ENCODE results near the gene ZNF316. TPM values are rescaled to one million over a fixed set of nuclear protein-coding genes. Genes with fewer than 3 reads are reported as not detected.

ZNF316 gene
- 32.7 and 34.6 TPM in 2 replicates for total RNA-seq
- long read RNA-seq, result 0 reads

DNA sequence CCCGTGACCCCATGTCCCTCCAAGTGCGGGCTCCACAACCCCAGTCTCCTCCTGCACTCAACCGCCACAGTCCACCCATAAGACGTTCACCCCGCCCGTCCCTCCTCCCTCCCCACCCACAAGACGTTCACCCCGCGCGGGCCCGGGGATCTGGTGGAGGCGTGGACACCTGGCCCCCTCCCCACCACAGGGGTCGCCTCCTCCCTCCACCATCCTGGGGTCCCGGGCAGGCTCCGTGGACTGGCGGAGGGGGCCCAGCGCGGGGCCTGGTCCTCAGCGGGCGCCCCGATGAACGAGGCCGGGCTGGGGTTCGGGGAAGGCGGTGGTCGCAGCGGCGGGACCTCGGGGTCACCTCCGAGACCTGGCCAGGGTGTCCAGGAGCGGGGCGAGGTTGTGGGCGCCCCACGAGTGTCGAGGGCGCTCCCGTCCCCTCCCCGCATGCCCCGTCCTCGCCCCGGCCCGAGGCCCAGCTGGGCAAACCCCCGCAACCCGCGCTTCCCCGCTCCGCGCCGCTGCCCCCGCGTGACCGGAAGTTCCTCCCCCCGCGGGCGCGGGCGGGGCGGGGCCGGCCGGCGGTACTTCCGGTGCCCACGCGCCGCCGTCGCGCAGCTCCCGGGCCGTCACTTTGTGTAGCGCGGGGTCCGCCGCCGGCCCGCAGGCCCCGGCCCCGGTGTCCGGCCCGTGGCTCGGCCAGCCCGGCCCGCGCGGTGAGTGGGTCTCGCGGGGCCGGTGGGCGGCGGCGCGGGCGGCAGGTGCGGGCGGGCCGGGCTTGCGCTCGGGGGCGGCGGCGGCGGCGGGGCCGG is at the start of gene ZNF316:
TSS of gene ZNF316 (plus strand) at position 578 of the 803 bp plus-strand sequence. CDS start 5,092 bp downstream, outside the sequence.
- H3K4me1 Mint-ChIP-seq (ENCODE audit: unreplicated experiment), result peaks cover 25% of the 10 kb centered on the region
- no peaks in the 10 kb centered on the region for H3K27me3 Mint-ChIP-seq (ENCODE audit: unreplicated experiment)
- no peak for DNase-seq (ENCODE audit: extremely low spot score, unreplicated experiment)
- H3K9me3 Mint-ChIP-seq (ENCODE audit: unreplicated experiment), result no peaks in the 10 kb centered on the region
- peaks cover 13% of the 10 kb centered on the region for H3K36me3 Mint-ChIP-seq (ENCODE audit: unreplicated experiment)
- H3K4me3 Mint-ChIP-seq (ENCODE audit: unreplicated experiment), result peak within 1 kb of the TSS; percentile 80
- TF ChIP-seq, protein P1, sequence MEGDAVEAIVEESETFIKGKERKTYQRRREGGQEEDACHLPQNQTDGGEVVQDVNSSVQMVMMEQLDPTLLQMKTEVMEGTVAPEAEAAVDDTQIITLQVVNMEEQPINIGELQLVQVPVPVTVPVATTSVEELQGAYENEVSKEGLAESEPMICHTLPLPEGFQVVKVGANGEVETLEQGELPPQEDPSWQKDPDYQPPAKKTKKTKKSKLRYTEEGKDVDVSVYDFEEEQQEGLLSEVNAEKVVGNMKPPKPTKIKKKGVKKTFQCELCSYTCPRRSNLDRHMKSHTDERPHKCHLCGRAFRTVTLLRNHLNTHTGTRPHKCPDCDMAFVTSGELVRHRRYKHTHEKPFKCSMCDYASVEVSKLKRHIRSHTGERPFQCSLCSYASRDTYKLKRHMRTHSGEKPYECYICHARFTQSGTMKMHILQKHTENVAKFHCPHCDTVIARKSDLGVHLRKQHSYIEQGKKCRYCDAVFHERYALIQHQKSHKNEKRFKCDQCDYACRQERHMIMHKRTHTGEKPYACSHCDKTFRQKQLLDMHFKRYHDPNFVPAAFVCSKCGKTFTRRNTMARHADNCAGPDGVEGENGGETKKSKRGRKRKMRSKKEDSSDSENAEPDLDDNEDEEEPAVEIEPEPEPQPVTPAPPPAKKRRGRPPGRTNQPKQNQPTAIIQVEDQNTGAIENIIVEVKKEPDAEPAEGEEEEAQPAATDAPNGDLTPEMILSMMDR (IDR thresholded peaks at IDR 0.05), result no peak
- peak within 1 kb of the TSS; percentile 66 for H3K27ac Mint-ChIP-seq (ENCODE audit: unreplicated experiment)

DNA sequence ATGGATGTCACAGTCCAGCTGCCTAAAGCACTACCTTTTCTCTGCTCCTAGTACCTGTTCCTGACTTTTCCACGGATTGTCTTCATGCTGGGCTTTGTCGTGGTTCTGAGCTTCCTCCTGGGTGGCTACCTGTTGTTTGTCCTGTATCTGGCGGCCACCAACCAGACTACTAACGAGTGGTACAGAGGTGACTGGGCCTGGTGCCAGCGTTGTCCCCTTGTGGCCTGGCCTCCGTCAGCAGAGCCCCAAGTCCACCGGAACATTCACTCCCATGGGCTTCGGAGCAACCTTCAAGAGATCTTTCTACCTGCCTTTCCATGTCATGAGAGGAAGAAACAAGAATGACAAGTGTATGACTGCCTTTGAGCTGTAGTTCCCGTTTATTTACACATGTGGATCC is 48.6 kb upstream of the ZNF316 start:
- peaks cover 33% of the 10 kb centered on the region for H3K36me3 Mint-ChIP-seq (ENCODE audit: unreplicated experiment)
- H3K9me3 Mint-ChIP-seq (ENCODE audit: unreplicated experiment), result no peaks in the 10 kb centered on the region
- DNase-seq (ENCODE audit: extremely low spot score, unreplicated experiment), result no peak
- no peaks in the 10 kb centered on the region for H3K27me3 Mint-ChIP-seq (ENCODE audit: unreplicated experiment)
- H3K4me1 Mint-ChIP-seq (ENCODE audit: unreplicated experiment), result peaks cover 15% of the 10 kb centered on the region
- peak overlapping the region; percentile 33 for H3K4me3 Mint-ChIP-seq (ENCODE audit: unreplicated experiment)
- peak overlapping the region; percentile 25 for H3K27ac Mint-ChIP-seq (ENCODE audit: unreplicated experiment)
- TF ChIP-seq, protein P1 (IDR thresholded peaks at IDR 0.05), result no peak

DNA sequence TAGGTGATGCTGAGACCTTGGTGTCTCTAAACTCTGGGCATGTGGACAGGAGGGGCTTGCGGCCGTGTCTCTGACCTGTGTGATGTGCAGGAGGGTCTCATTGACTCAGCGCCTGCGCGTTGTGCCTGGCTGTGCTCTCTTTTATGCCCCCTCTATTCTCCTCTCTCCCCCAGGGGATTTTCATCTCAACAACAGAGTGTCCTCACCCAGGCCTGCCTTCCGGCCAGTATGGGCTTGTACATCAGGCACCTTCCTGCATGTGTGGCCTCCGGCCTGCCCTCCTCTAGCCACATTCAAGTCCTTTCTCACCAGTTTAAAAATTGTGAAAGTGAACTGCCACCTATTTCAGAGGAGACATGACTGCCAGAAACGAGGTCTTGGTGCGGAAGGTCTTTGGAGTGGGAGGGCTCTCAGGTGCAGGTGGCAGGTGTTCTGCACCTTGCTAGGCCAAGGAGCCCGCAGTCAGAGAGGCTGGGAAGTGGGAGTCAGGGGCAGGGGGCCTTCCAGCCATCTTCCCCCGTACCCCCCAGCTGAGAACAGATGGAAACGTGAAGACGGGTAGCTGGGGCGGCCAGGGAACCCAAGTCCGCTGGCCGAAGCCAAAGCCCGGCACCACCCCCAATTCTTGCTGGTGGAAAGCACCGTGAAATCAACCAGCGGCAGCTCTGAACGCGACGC is 47.8 kb upstream of the ZNF316 start:
- no peak for DNase-seq (ENCODE audit: extremely low spot score, unreplicated experiment)
- Mint-ChIP-seq H3K4me1 (ENCODE audit: unreplicated experiment) (peaks cover 15% of the 10 kb centered on the region), H3K9me3 (ENCODE audit: unreplicated experiment) (no peaks in the 10 kb centered on the region), H3K4me3 (ENCODE audit: unreplicated experiment) (peak overlapping the region; percentile 68), H3K27me3 (ENCODE audit: unreplicated experiment) (no peaks in the 10 kb centered on the region), H3K36me3 (ENCODE audit: unreplicated experiment) (peaks cover 35% of the 10 kb centered on the region), H3K27ac (ENCODE audit: unreplicated experiment) (peak overlapping the region; percentile 47)
- TF ChIP-seq, protein P1 (IDR thresholded peaks at IDR 0.05), result no peak

DNA sequence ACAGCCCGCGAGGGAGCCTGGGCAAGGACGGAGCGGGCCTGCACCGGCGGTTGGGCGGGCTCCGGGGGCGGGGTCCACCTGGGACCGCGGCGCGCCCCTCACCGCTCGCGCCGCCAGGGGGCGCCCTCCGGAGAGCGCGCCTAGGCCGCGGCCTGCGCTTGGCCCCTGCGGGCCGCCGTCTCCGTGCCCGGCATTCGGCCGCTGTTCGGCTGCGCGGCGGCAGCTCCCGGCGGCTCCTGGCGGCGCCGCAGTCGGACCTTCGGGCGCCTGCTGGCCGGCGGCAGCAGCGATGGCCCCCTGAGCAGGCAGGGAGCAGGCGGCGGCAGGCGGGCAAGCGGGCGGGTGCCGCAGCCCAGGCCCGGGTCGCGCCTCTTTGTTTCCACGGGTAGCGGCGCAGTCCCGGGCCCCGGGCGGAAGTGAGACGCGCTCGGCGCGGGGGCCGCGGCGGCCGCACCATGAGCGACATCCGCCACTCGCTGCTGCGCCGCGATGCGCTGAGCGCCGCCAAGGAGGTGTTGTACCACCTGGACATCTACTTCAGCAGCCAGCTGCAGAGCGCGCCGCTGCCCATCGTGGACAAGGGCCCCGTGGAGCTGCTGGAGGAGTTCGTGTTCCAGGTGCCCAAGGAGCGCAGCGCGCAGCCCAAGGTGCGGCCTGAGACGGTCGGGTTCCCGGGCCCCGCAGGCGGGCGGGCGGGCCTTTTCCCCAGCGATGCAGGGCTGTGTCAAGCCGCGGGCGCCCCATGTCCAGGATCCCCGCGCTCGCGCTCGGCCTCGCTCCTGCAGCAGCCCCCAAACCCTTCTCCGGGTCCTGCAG is 47.1 kb upstream of the ZNF316 start, which contains the start of gene INTS15:
TSS of gene INTS15 (plus strand) at position 193 of the 816 bp plus-strand sequence. CDS start at position 456, 263 bp downstream.
- Mint-ChIP-seq H3K27ac (ENCODE audit: unreplicated experiment) (peak within 1 kb of the TSS; percentile 91), H3K4me3 (ENCODE audit: unreplicated experiment) (peak within 1 kb of the TSS; percentile 94), H3K9me3 (ENCODE audit: unreplicated experiment) (no peaks in the 10 kb centered on the region), H3K36me3 (ENCODE audit: unreplicated experiment) (peaks cover 33% of the 10 kb centered on the region), H3K4me1 (ENCODE audit: unreplicated experiment) (peaks cover 15% of the 10 kb centered on the region), H3K27me3 (ENCODE audit: unreplicated experiment) (no peaks in the 10 kb centered on the region)
- TF ChIP-seq, protein P1 (IDR thresholded peaks at IDR 0.05), result peak; percentile 81
- DNase-seq (ENCODE audit: extremely low spot score, unreplicated experiment), result peak; percentile 94
